NCI-H1417 (cell line): ENCODE results near the gene PRDM11.
A peak's percentile ranks its signal among the peaks of the same experiment; 100 is the strongest.

Experiments
- DNase-seq, 3 experiments: peaks; one replicate each; lab custom pipeline; 2025; lab: John Stamatoyannopoulos, UW

Gene PRDM11

DNA sequence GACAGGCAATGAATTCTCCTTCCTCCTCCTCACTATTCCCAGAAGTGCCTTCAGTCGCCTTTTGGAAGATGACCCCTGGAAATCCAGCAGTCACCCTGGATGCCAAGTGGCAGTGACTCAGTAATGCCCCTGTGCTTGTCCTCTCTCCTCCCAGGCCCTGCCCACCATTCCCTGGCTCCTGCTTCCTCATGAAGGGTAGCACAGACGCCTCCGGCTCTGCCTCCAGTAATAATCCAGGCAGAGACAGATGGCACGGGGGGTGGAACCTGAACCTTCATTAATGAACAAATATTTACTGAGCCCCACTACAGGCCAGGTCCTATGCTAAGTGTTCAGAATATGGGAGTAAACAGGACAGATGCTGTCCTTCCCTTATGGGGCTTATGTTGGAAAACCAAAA, 116.5 kb downstream of the PRDM11 start:
- peak in 2 of 3 experiments; percentile 85 to 96 for DNase-seq

DNA sequence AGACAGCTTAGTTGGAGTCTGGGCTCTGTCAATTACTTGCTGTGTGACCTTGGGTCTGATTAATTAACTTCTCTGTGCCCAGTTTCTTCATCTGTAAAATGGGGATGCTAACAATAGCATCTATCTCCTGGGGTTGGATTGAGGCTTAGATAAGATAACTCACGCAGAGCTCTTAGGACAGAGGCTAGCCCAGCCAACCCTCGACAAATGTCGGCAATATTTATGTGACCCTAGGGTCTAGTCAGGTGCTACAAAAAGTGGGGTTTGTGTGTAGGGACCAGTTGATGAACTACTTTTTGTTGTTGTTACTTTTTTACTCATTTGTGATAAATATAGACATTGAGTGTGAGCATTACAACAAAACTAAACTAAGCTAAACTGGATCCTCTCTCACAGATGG, 117.3 kb downstream of the PRDM11 start:
- DNase-seq, result no peak

DNA sequence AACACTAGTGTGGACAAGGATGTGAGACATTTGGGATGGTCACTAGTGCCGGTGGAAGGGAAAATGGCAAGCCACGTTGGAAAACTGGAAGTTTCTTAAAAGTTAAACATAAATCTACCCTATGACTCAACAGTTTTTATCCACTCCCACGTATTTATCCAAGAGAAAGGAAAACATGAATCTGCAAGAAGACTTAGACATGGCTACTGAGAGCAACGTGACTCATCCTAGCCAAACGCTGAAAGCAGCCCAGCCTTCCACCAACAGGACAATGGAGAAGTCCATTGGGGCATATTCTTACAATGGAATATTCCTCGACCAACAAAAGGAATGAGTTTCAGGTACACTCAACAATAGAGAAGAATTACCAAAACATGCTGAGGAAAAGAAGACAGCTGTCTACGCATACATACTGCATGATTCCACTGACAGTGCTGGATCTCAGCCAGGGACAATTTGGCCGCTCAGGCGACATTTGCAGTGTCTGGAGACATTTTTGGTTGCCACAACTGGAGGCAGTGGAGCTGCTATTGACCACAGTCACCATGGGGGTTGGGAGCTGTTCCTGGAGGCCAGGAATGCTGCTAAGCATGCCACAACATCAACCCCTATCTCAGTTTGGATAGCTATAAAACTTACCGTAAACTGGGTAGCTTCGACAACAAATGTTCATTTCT, 118.5 kb downstream of the PRDM11 start:
- no peak for DNase-seq

DNA sequence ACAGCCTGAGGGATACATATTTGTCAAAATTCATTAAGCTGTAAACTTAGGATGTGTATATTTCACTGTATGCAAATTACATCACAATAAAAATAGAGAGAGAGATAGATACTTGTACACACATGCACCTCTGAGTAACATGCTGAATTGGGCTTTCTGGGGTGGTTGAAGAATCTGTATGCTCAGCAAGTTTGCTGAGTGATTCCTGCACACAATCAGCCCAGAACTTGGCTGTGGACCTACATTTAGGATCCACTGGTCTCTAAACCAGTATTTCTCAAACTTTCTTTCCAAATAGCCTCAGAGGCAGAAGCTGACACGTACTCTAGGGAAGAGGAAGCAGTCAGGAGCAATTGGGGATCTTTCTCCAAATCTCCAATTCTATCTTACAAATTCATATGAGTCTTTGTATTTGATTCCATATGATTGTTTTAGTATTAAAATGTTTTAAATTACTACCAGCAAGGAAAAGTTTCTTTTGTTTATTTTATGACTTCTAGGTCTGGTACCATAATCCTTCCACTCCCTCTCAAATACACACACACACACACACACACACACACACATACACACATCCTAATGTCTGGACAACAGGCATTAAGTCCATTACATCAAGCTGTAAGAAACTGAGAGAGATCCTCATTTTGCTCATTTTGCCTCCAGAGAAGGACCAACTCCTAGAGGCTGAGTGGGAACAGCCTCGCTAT, 119.7 kb downstream of the PRDM11 start:
- DNase-seq, result no peak

DNA sequence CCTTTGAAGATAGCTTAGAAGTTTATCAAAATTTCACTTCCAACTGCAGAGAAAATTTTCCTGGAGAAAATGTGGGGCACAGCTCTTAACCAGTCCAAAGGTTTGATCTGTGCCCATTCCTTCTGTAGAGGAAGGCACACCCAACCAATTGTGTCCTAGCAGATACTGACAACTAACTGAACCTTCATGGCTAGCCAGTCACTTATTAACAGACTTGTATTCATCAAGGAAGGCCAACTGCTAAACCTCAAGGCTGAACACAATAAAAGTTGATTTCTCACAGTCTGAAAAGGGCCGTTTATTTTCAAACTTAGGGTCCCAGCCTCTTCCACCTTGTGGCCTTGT, 120.2 kb downstream of the PRDM11 start:
- no peak for DNase-seq

DNA sequence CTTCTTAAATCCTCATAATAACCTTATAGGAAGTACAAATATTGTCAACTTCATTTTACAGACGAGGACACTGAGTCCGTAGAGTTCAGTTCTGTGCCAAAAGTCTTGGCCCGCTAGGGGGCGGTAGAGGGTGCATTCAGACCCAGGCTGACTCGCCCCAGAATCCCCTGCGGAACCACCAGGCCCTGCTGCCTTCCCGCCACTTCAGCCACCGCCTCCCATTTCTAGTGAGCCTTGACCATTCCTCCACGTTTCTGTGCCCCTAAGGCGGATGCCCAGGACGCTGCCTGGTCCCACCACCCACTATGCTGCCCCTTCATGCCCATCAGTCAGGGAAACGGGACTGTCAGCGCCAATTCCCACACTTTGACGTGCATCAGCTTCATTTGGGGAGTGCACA, 120.6 kb downstream of the PRDM11 start:
- DNase-seq, result no peak

DNA sequence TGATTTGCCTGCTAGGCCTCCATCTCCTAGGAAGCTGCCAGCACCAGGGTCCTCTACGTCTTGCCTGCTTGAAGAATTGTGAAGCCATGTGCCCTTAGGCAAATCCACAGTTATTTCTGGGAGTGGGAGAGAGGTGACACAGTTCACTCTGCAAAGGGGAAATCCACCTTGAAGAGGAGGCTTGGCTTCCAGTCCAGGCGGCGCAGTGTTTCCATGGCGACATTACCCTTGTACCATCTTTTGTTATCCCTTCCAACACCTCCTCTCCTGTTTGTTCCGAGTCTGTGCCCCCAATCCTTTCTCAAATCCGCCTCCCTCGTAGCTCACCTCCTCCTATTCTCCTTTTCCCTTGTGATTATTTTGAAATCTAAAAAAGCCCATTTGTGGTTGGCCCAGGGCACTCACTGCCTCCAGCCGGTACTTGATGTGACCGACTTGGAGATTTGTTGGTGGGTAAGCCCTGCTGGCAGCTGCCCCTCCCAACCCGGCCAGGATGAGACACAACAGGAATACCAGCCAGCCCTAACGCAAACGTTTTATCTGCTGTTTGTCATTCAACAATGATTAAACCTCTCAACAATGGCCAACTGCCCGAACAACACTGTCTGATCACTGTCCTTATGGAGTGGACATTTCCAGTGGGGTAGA, 121.3 kb downstream of the PRDM11 start:
- peak in 1 of 3 experiments; percentile 28 for DNase-seq

DNA sequence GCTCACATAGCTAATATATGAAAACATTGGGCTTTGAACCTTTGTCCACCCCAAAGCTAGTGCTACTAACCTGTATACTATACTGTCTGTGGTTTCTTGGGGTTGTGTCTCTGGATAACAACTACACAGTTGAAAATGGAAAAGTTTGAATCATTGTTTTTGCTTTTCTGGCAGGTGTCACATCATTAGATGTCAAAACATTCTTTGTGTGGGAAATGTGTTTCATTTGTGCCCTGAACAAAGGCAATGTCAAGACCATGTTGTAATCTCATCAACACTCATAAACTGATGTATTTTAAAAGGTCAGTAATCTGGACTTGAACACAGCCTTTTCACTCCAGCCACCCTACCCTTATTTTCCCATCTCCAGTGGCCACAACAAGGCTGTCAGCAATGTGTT, 123.2 kb downstream of the PRDM11 start:
- no peak for DNase-seq

DNA sequence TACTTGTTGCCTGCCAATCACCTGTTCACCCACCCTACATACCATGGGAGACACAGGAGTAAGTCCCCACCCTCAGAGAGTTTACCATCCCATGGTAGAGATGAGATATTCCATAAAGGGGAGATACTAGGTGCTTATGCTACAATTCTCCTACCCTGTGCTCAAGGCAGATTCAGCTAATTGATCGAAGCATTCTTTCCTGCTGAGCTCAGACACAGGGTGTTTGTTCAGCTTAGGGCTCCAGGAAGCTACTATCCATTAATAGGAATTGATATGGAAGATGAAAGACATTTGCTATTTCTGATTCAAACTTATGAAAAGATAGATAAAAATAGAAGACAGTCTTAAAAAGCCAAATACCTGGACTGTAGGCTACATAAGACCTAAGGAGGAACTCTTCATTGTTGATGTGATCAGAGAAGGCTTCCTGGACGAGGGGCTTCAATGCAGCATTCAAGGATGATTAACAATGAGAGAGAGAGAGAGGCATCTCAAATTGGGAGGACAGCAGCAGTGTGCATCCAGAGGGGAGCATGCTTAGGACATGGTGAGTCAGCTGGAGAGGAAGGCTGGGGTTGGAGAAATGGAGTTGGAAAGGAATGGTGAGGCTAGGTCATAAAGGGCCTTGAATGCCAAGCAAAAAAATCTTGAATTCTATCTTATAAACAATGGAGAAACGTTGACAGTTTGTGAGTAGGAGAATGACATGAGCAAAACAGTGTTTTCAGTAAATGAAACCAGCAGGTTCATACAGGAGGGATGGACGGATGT, 124.7 kb downstream of the PRDM11 start:
- peak in 1 of 3 experiments; percentile 33 for DNase-seq

DNA sequence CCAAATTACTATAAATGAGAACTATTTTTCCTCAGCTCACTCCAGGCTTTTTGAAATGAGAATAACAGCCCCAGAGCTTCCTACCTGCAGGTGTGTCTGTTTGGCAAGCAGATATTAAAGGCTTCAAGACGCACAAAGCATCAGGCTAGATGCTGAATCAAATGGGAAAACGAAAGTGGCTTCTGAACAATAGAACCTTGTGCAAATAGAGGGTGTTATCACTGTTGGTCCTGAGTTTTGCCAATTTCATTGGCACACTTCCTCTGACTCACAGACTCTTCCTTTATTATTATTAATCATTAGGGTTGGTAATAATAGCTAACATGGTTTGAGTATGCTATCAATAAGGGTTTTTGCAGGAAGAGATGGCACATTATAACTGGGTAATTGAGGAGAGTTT, 126.3 kb downstream of the PRDM11 start:
- peak in 2 of 3 experiments; percentile 32 to 77 for DNase-seq

DNA sequence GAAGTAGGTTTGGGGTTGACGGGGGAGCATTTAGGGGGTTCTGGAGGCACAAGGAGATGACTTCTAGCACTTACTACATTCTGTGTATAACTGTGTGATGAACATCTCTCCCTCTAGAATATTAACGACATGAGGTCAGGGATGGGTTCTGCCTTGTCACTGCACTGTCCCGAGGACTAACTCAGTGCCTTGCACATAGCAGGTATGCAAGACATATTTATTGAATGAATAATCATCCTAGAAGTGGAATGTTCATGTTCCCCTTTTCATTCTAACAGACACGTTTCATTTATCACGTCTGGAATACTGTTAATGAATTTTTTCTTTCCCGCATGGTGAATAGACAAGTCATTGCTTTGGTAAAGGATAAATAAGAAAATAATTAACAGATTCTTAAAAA, 127.1 kb downstream of the PRDM11 start:
- no peak for DNase-seq

DNA sequence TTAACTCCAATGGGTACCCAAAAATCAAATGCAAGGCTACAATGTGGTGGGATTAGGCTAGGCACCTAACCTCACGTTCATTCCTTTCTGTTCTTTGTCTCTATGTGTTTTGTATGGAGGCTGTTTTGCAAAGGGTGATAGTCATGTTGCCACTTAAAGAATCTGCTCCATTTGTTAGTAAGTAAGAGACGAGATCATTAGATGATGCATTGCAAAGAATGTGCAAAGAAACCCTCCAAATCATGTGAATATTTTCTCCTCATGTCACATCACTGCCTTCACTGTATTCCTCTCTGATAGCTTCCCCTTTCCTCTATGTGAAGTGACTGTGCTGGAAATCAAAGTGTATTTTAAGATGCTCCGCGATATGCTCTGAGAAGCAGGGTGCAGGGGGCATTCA, 127.8 kb downstream of the PRDM11 start:
- DNase-seq, result no peak

DNA sequence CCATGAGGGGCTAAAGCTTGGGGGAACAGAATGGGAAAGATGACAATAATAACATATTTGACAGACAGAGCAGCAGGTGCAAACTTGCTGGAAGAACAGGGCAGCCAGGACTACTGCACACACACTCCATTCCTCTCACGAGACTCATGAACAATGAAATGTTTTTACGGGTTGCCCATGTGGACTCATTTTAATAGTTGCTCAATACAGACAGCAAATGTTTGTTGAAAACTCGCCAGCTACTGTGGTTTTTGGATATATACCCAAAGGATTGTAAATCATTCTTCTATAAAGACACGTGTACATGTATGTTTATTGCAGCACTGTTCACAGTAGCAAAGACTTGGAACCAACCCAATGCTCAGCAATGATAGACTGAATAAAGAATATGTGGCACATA, 129.4 kb downstream of the PRDM11 start:
- no peak for DNase-seq

DNA sequence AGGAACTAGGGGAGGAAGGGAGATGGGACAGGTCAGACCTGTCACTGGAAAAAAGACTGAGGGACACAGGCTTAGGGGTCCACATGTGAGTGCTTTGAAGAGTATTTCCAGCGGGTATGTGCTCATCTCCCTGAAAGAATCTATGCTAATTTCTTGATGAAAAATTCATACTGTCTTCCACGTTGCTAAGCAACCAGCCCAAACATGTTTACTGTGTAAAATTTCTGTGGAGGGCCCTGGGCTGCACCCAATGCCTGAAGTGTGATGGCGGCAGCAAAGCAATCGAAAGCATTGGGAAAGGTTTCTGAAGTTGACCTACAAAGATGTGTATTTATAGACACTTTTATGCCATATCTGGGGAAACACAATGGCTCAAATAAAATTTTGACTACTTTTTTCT, 132.3 kb downstream of the PRDM11 start:
- peak in 1 of 3 experiments; percentile 14 for DNase-seq

DNA sequence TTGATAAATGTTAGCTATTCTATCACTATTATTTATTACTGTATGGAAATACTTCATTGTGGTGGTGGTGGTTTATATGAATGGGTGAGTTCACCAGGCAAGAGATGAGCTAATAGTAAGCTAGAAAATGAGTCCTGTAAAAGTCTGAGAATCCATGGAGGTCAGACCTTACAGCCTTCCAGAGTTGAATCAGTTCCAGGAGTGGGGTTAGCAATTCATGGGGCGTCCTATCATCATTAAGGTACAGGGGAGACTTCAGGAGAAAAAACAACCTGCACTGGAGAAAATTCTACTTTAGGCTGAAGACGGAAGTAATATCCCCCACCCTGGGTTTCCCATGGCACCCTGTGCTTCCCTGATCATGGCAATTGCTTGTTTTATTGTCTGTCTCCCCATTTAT, 133.2 kb downstream of the PRDM11 start:
- DNase-seq, result no peak

DNA sequence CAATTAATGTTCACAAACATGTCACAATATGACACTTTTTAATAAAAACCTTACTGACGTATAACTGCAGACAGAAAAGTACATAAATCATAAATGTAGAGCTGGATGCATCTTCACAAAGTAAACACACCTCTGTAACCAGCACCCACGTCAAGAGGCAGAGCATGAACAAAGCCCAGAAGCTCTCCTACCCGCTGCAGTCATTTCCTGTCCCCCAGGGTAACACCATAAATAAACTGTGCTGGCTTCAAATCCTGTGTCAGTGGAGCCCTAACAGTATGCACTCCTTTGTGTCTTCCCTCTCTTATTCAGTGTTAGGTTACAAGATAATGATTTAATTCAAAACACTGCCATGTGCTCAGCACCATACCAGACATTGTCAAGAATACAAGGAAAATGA, 134.0 kb downstream of the PRDM11 start:
- DNase-seq, result peak; percentile 60 to 94 (median 75)

DNA sequence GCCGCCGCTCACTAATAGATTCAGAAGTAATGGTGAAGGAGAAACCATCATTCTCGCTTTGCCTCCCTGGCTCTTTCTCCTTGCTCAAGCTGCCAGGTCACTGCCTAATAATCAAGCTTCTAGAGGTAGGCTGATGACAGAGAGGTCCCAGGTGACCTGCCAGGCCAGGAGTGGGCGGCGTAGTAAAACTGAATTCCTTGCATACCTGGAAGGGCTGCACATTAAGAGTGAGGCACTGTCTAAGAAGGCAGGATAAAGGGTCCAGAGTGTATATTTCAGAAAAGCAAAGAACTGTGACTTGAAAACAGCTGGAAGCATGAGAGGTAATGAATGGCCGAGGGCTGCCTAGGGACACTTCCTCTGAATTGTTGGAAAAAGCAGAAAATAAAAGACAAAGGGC, 135.6 kb downstream of the PRDM11 start:
- no peak for DNase-seq
